Nucleus accumbens (tissue), 56 donors: ENCODE data around the gene RNF38.
"Not testable (repeated sequence)": the region's sequence is repeated elsewhere in the genome, so short reads cannot be mapped to it uniquely, and the experiment has no call there.

ENCODE experiments used
- DNase-seq, 56 donors: peaks; one replicate each; lab custom pipeline; 2025; lab: John Stamatoyannopoulos, UW

The RNF38 gene

DNA sequence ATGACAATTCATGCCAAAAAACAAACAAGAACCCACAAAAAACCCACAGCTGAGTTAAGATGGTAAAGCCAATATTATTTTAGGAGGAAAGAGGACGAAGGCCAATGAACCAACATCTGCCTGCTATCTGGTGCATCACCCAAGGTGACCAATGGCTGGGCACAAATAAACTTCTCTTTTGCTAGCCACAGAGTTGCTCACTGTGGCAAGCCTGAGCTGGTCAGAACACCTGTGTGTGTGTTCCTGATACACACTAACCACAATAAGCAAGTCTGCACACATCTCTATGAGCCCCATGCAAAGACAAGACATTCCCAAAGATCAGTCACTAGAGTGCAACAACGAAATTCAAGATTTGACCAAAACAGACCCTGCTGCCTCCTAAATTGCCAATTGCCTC, 63.1 kb downstream of the RNF38 start:
- DNase-seq, result no peak

DNA sequence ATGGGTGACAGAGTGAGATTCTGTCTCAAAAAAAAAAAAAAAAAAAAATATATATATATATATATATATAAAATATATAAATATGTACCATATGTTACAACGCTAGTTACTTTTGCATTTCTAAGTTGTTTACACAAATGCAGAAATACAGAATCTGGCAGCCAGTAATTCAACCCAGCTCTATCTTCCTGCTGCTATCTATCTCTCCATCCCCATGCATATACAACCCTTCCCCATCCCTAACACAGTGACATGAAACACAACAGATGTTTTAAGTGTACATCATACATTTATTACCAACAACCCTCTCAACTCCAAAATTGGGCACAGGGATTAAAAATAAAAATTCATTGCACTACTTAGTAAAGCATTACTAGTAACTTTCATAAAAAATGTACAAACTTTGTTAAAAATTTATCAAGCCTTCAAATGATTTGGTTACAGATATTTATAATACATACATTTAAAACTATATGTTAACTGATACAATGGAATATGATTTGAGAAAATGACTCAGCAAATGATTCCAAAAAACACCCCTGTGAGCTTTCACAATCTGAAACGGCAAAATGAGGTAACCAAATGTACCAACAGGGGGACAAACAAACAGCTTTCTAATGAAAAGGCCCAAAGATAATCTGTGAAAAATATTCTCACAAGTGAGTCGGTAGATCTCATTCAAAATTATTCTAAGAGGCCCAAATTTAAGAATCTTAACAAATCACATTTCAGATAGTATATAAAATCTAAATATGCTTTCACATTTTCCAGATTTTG, 63.8 kb downstream of the RNF38 start:
- no peak for DNase-seq

DNA sequence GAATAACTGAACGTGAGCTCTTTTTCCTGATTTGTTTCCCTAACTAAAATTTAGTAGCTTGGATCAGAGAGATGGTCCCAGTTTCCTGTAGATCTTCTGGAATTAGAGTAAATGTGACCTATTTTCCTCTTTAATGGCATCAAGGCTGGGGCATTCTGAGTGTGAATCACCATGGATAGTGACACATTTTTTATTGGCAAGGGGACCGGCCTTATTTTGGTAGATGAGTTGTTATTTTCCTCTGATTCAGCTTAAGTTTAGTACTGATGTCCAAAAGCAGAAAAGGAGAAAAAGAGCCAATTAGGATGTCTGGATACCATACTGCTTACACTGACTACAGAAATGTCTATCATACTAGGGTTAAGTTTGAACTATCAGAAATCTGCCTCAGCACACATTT, 68.1 kb downstream of the RNF38 start:
- no peak for DNase-seq

DNA sequence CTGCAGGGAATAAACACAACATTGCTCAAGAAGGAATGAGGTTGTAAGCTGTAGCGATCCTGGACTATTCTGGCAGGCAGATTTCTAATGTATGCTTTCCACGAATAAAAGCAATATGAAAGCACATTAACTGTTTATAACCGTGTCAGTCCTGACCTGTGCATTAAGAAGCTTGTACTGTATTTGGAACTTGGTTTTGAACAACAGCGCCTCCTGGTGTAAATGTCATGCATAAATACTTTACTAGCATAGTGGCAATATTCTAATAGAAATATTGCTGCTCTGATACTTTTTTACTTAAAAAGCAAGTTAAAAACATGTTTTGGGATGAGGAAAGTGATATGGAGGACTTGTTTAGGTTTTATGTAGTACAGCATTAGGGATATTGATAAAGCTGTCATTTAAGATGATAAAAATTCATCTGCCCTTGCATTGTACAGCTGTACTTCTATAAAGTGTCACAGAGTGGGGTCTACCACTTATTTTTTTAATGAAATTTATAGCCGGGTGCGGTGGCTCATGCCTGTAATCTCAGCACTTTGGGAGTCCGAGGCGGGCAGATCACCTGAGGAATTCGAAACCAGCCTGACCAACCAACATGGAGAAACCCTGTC, 71.2 kb downstream of the RNF38 start:
- peak in 12 of 56 donors; percentile 17 to 64 (median 32) for DNase-seq

DNA sequence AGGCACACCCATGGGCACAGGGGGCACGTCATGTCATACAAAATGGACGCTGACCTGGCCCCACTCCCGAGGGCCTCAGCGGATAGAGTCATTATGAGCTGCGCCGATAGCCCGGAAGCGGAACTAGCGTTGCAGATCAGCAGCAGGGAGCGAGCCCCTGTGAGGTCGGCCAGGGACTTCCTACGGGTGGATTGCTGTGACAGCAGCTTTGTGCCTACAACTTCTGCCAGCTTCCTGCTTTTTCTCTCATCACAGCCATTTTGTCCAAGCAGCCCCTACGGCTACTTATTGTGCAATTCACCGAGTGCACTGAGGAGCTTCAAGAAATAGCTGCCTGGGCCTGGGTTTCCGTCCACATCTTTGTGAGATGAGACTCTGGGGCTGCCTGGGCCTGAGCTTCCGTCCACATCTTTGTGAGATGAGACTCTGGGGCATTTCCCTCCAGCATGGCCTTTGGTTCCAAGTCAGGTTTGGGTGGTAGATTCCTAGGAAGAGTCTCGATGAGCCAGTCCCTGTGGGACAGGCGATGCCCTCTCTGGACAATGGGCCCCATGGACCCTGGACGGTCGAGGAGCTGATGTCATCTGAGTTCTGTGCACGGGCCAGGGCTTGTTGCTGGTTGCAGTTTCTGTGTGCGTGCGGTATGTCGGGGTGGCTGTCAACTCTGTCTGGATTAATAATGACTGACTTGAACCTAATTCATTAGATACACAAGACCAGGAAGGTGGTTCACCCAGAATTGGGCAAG, 74.8 kb downstream of the RNF38 start:
- no peak for DNase-seq

DNA sequence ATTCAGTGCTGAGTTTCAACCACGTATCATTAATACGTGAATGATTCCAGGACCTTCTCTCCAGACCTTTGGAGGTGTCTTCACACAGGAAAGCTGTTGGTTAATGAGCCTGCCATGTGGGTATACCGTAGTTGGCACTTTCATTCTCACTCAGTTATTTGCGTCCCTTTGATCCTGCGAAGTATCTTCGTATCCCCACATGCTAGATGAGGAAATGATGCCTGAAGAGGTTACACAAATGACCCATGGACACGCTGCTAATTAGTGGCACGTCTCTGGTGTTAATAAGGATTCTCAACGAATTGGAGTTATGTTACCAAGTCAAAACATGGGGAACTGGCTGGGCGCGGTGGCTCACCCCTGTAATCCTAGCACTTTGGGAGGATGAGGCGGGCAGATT, 76.1 kb downstream of the RNF38 start:
- no peak for DNase-seq

DNA sequence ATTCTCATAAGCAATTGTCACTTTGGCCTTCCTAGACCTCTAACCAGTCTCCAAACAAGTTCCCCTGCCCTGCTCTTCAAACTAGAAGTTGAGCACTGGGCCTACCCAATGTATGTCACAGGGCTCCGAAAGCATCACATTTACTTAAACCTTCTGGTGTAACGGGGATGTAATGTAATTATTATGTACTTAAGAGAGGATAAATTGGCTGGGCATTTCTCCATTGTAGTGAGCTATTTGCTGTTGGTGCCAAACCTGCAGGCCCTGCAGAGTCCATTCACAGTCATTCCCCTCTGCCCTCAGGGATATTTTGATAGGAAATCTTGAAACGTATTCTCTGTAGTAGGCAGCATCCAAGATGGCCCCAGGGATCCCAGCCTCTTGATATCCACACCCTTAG, 77.6 kb downstream of the RNF38 start:
- DNase-seq, result no peak

DNA sequence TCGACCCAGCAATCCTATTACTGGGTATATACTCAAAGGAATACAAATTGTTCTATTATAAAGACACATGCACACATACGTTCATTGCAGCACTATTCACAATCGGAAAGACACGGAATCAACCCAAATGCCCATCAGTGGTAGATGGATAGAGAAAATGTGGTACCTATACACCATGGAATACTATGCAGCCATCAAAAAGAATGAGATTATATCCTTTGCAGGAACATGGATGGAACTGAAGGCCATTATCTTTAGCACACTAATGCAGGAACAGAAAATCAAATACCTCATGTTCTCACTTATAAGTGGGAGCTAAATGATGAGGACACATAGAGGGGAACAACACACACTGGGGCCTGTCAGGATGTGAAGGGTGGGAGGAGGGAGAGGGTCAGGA, 78.2 kb downstream of the RNF38 start:
- DNase-seq, result not testable (repeated sequence)

DNA sequence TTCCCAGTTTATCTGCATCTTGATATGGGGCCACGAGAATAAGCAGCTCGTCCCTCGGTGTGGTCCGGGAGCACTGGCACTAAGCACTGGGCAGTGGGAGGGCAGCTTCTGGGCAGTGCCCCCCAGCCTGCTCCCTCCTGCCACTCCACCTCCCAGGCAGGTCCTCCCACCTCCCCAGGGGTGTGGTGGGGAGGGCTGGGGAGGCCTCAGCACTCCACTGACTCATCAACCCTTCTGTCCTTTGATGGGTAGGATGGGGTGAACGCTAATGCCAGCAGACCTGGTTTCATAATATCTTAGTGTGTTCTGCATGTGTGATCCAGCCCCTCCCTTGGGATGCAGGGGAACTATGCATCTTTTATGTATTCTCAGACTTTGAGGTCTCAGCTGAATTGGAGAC, 79.6 kb downstream of the RNF38 start:
- no peak for DNase-seq

DNA sequence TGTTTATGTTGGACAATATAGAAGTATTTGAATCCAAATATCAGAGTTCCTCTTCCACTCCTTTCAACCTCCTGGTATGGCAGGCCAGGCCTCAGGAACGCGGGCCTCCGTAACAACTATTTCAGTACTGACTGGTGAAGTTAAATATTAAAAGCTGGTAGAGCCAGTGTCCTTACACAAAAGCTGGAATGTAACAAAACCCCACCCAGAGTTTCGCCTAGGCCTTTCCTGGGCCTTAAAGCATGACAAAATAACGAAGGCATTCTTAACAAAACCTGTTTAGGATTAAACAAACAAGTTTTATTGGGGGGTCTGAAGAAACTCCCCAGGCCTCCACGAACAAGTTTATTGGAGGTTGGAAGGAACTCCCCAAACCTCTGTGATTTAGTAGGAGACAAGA, 80.3 kb downstream of the RNF38 start:
- no peak for DNase-seq

DNA sequence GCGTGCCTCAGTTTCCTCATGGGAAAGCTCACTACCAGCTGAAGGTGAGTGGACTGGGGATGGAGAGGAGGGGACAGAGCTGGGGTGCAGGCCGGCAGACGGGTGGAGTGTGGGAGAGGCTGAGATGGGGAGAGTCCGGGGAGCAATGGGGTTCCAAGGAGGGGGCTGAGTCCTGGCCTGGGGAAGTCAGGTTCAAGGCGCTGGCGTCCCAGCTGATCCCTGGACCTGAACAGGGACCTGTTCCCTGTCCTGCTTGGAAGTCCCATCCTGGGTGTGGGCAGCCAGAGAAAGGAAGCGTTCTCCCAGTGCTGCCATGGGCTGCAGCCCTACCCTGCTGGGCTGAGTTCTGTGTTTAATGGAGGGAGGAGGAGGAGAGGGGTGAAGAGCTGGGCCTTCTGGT, 80.9 kb downstream of the RNF38 start:
- DNase-seq, result no peak

DNA sequence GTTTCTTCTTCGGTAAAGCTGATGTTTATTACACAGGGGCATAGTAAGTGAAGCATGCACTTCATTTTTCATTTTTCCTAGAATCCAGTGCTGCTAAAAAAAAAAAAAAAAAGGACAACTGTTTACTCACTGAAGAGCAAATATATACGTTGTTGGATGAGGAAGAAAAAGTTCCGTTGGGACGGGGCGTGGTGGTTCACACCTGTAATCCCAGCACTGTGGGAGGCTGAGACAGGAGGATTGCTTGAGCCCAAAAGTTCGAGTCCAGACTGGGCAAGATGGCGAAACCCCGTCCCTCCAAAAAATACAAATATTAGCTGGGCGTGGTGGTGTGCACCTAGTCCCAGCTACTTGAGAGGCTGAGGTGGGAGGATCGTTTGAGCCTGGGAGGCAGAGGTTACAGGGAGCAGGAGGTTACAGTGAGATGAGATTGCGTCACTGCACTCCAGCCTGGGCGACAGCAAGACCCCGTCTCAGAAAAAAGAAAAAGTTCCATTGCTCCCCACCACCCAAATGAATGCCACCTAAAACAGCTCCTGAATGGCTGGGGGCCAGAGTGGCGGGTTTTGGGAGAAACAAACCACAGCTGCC, 81.8 kb downstream of the RNF38 start:
- no peak for DNase-seq

DNA sequence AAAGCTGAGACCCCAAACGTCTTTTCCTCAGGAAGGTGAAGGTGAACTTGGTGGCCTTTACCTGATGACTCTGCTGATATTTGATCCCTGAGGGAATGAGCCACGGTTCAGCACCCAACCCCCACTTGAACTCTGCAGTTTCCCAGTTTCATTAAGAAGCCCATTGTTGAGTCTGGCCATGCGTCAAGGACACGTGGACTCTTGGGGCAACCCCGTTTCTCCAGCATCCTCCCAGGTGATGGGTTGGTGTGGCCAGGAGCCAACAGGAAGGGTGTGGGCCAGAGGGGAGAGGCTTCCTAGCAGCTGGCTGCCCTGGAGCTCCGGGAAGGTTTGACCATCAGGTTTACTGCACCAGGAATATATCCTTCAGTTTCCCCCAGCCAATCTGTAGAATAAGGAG, 82.3 kb downstream of the RNF38 start:
- peak in 14 of 56 donors; percentile 7 to 59 (median 34) for DNase-seq

DNA sequence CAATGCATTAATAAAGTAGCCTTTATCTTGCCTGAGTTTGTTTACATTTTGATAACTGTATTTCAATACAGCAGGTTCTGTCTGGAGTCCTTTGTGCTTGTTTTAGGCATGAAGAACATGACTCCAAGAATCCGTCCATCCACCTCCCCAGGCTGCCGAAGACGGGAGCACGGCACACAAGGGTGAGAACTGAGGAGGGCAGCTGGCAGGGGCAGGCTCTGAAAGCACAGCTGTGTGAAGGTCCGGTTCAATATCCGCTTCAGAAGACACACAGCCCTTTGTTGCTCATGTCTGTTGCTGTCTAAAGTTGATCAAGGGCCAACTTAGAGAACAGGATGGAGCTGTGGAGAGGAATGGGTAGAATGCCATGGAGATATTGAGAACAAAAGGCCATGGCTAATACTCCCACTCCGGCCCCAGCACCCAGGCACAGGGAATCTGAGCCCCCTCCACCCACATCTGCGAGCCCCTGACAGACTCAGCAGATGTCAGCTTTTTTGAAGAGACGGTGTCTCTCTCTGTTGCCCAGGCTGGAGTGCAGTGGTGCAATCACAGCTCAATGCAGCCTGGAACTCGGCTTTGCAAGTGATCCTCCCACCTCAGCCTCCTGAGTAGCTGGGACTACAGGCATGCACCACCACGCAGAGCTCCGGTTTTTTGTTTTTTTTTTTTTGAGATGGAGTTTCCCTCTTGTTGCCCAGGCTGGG, 83.3 kb downstream of the RNF38 start:
- peak in 51 of 56 donors; percentile 16 to 91 (median 77) for DNase-seq

DNA sequence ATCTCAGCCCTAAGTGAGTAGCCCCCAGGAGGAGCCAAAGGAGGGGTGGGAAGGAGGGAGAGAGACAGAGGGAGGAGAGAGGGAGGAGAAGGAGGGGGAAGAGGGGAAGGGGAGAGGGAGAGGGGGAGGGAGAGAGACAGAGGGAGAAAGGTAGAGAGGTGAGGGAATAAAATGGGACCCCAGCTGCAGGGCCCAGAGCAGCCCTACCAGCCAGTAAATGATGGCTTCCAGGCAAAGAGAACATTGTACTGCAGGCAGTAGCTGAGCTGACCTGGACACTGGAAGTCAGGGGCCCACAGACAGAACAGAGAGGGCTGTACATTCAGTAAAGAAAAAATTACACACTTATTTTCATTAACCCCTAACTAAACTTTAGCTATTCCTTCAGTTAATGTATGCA, 84.0 kb downstream of the RNF38 start:
- DNase-seq, result peak in 1 of 56 donors; percentile 9

DNA sequence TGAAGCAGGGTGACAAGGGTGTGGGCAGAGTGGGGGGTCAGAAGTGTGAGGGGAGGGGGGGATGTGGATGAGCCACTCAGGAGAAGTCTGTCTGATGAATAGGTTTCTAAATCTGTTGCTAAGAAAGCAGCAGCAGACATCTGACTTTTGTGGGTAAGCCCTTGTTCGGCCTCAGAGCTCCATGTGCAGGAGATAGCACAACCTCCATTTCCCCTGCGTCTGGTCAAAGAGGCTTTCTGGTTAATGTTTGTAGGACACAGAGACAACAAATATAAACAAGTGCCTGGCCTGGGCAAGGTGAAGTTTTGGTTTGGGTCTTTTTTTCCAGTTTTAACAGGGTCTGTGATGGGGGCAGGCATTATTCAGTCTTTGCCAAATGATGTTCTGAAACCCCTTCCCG, 84.8 kb downstream of the RNF38 start:
- DNase-seq, result no peak

DNA sequence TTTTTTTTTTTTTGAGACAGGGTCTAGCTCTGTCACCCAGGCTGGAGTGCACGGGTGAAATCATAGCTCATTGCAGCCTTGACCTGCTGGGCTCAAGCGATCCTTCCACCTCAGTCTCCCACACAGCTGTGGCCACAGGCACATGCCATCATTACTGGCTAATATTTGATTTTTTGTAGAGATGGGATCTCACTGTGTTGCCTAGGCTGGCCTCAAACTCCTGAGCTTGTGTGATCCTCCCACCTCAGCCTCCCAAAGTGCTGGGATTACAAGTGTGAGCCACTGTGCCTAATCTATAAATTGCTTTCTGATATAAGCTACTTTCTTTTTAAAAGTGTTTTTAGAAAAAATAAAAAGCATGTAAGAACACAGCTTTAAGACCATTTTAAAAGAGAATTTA, 85.3 kb downstream of the RNF38 start:
- no peak for DNase-seq

DNA sequence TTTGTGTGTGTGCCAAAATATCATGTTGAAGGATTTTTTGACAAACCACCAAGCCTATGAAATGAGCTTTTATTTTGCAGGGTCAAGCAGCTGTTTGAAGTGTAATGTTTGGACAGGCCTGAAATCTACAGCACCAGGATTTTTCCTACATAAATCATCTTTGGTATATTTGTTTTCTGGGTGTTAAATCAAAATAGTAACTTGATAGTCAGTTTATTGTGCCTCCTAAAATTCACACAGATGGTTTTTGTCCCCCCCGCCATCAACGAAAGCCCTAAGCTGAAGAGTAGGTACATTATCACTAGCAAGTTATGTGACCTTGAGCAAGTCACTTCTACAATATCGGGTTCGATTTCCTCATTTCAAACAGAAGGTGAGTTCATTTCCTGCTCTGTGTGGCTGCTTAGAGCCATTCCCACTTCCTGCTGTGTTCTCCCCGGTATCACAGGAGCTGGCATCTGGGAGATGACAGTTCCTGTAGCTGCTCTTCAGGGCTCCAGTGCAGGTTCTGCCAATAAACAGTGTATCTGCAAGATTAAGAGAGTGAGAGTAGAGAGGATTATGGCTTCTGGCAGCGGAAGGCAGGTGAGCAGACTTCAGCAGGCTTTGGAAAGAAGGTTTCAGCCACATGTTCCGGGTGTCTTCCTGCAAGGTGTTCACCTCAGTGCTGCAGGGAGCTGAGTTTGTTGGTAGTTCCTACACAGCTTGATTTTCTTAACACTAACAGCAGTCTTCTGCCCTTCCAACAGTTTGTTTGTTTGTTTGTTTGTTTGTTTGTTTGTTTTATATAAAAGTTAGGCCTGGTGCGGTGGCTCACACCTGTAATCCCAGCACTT, 93.4 kb downstream of the RNF38 start:
- no peak for DNase-seq

DNA sequence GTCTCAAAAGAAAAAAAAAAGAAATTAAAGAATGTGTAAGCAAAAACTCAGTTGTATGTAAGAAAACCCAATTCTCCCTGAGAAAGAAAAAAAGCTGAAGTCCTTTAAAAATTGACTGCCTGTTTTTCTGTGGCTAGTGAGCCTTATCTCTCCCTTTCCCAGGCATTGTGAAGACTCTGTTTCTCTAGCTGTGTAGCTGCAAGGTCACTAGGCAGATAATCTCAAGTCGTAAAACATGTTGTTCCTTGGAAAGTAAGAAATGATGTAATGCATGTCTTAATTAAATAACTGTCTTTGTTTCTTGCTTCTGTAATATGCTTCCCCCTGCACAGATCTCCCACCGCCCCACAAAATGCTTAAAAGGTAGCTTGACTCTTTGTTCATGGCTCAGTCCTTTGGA, 95.7 kb downstream of the RNF38 start:
- not testable (repeated sequence) for DNase-seq

DNA sequence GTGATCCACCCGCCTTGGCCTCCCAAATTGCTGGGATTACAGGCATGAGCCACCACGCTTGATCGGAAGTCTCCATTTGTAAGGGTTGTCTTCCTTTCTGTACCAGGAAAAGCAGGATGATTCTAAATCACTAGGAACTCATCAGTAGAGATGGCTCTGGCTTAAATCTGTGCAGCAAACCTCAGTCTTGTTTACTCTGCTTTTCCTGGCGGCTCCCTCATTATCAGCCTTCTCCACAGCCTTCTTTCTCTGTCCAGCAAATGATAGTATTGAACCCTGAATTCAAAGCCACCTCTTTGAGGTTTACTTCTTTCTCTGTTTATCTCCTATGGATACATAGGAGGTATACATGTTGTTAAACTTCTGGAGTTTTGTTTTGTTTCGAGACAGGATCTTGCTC, 98.8 kb downstream of the RNF38 start:
- DNase-seq, result no peak
